ENCODE measurements around the gene ADAMTS7. TPM values are rescaled to one million over a fixed set of nuclear protein-coding genes. Genes with fewer than 3 reads are reported as not detected.
A peak's percentile ranks its signal among the peaks of the same experiment; 100 is the strongest.
"Not testable (repeated sequence)": the region's sequence is repeated elsewhere in the genome, so short reads cannot be mapped to it uniquely, and the experiment has no call there.

ADAMTS7 gene
- total and polyA plus RNA-seq, 2 donors (not counting 3 experiments of a cell fraction or from before 2014, with no cell fraction given), result 49.6 to 64.7 TPM

DNA sequence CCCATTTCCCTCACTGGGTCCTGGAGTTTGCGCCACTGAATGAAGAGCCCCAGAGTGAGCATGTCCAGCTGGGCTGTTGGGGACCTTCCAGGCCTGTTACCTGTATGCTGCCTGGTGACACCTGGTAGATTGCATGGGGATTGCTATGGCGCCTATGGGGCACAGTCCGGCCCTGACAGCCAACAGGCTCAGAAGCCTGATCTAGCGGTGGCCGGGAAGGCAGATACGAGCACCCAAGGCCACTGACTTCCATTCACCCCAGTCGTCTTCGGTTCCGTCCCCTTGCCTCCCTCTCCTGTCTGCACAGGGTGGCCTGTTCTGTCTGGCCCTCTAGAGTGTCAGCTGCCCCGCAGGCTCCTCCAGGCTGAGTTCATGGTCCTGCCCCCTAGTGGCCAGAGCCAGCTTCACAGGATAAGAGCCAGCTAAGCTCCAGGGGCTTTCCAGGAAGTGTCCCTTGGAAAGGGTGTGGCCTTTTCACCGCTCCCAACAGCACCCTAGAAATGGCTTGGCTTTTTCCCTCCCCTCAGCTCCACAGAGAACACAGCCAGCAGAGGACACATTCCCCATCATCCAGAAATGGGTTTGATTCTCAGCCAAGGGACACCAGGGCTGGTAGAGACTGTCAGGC is 73.2 kb downstream of the ADAMTS7 start:
- H3K4me2 ChIP-seq (ENCODE audit: insufficient read depth, low read length); dilution Hi-C loops (cut with MboI; ENCODE audit: extremely low pct_ligation_motif_present, low sequenced_read_pairs); H3K9me3 ChIP-seq (replicated peaks; ENCODE audit: control insufficient read depth, insufficient read depth, low read length); H3K9ac ChIP-seq (replicated peaks; ENCODE audit: extremely low read depth, insufficient read depth, low read length); H3K36me3 ChIP-seq (ENCODE audit: control insufficient read depth in 2 of 2, extremely low read depth in 1 of 2, insufficient read depth in 2 of 2, low read length in 2 of 2); H3K79me2 ChIP-seq (ENCODE audit: control insufficient read depth, insufficient read depth, low read length); H3K4me3 ChIP-seq (replicated peaks in 1 of 3; ENCODE audit: insufficient read depth in 1 of 3, low read depth in 1 of 3, low read length in 3 of 3); H3K9me1 ChIP-seq (replicated peaks; ENCODE audit: control insufficient read depth, extremely low read depth, insufficient read depth, low read length); BruUV-seq (replicated peaks); H4K20me1 ChIP-seq (replicated peaks; ENCODE audit: control insufficient read depth, extremely low read depth, insufficient read depth, low read length); H3K27ac ChIP-seq (ENCODE audit: insufficient read depth, low read depth, low read length); H3K4me1 ChIP-seq (ENCODE audit: control insufficient read depth, extremely low read depth, insufficient read depth, low read length); intact Hi-C loops (cut with micrococcal nuclease): not testable (repeated sequence)
- TF ChIP-seq, protein P1, sequence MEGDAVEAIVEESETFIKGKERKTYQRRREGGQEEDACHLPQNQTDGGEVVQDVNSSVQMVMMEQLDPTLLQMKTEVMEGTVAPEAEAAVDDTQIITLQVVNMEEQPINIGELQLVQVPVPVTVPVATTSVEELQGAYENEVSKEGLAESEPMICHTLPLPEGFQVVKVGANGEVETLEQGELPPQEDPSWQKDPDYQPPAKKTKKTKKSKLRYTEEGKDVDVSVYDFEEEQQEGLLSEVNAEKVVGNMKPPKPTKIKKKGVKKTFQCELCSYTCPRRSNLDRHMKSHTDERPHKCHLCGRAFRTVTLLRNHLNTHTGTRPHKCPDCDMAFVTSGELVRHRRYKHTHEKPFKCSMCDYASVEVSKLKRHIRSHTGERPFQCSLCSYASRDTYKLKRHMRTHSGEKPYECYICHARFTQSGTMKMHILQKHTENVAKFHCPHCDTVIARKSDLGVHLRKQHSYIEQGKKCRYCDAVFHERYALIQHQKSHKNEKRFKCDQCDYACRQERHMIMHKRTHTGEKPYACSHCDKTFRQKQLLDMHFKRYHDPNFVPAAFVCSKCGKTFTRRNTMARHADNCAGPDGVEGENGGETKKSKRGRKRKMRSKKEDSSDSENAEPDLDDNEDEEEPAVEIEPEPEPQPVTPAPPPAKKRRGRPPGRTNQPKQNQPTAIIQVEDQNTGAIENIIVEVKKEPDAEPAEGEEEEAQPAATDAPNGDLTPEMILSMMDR (IDR thresholded peaks at IDR 0.05; ENCODE audit: extremely low read depth in 1 of 2, insufficient read depth in 1 of 2, low read depth in 1 of 2, low read length in 2 of 2), result peak; percentile 61 to 72
- peak overlapping the region; percentile 90 for H2AFZ ChIP-seq (ENCODE audit: low read depth, low read length)
- peak; percentile 20 for DNase-seq (ENCODE audit: low read depth, low spot score)
- POLR2A ChIA-PET, result interaction anchor here (0.6 kb wide), 1 partner anchor 135 kb away, joined by 4 read pairs; the partner anchor contains the start of gene MORF4L1
- peaks cover 0 to 12% of the 10 kb centered on the region in 2 experiments for H3K27me3 ChIP-seq (ENCODE audit: control insufficient read depth in 2 of 2, insufficient read depth in 2 of 2, low read length in 2 of 2)
- CTCF ChIA-PET, result interaction anchor here (0.8 to 3.9 kb wide), 8 partner anchors 8 to 315 kb away, joined by 3 to 23 read pairs (median 4); partner anchors contain the start of gene CHRNA5
- peak; percentile 95 for FAIRE-seq

DNA sequence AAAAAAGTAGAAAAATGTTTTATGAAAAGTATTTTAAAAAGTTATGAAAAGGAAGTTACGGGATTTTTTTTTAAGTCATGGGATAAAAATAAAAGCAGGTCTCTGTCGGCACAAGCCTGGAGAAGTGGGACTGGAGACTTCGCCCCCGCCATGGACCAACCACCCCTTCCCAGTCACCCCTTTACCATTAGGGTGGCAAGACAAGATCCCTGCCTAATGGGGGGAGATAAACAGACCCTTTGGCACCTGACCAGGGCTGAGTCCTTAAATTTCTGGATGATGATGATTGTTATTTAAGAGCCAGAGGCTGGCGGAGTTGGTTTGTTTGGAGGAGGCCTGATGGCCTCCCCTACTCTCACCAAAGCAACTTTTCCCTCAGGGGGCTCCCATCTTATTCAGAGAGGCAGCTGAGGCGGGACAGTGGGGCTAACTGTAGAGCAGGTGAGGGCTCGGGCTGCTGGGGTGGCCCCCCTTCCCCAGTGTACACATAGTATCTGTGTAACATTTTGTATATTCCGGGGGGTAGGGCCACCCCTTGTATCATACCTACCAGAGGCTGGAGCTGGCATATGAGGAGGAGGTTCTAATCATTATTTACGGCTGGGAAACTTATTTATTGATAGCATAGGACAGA is 74.0 kb downstream of the ADAMTS7 start:
- Histone ChIP-seq H3K27me3 (ENCODE audit: control insufficient read depth in 2 of 2, insufficient read depth in 2 of 2, low read length in 2 of 2) (peaks cover 2 to 12% of the 10 kb centered on the region in 2 experiments), H3K4me3 (replicated peaks in 1 of 3; ENCODE audit: insufficient read depth in 1 of 3, low read depth in 1 of 3, low read length in 3 of 3) (no peak overlapping the region), H3K79me2 (ENCODE audit: control insufficient read depth, insufficient read depth, low read length) (no peaks in the 10 kb centered on the region), H3K9ac (replicated peaks; ENCODE audit: extremely low read depth, insufficient read depth, low read length) (no peak overlapping the region), H3K9me1 (replicated peaks; ENCODE audit: control insufficient read depth, extremely low read depth, insufficient read depth, low read length) (no peaks in the 10 kb centered on the region), H3K36me3 (ENCODE audit: control insufficient read depth in 2 of 2, extremely low read depth in 1 of 2, insufficient read depth in 2 of 2, low read length in 2 of 2) (no peaks in the 10 kb centered on the region), H2AFZ (ENCODE audit: low read depth, low read length) (no peak overlapping the region), H3K9me3 (replicated peaks; ENCODE audit: control insufficient read depth, insufficient read depth, low read length) (no peaks in the 10 kb centered on the region), H3K27ac (ENCODE audit: insufficient read depth, low read depth, low read length) (no peak overlapping the region), H4K20me1 (replicated peaks; ENCODE audit: control insufficient read depth, extremely low read depth, insufficient read depth, low read length) (no peaks in the 10 kb centered on the region), H3K4me2 (ENCODE audit: insufficient read depth, low read length) (no peak overlapping the region), H3K4me1 (ENCODE audit: control insufficient read depth, extremely low read depth, insufficient read depth, low read length) (no peaks in the 10 kb centered on the region)
- dilution Hi-C loops (cut with MboI; ENCODE audit: extremely low pct_ligation_motif_present, low sequenced_read_pairs) (no loop called here), intact Hi-C loops (cut with micrococcal nuclease) (no loop called here)
- ChIA-PET POLR2A (no interaction called here), CTCF (interaction anchor here (1.0 to 3.9 kb wide), 4 partner anchors 11 to 314 kb away, joined by 3 to 23 read pairs (median 4); partner anchors contain the start of gene CHRNA5)
- no TSS peak for BruUV-seq (replicated peaks)
- DNase-seq (ENCODE audit: low read depth, low spot score) (no peak), FAIRE-seq (no peak)
- TF ChIP-seq, protein P2, sequence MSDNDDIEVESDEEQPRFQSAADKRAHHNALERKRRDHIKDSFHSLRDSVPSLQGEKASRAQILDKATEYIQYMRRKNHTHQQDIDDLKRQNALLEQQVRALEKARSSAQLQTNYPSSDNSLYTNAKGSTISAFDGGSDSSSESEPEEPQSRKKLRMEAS (IDR thresholded peaks at IDR 0.05; ENCODE audit: insufficient read depth, insufficient read length), result no peak
- TF ChIP-seq EZH2 (IDR thresholded peaks at IDR 0.05; ENCODE audit: borderline replicate concordance, low read depth, low read length, severe bottlenecking) (no peak), POLR2A (IDR thresholded peaks at IDR 0.05; ENCODE audit: low read depth, low read length) (no peak), POLR2AphosphoS5 (IDR thresholded peaks at IDR 0.05; ENCODE audit: insufficient read depth, low read depth, low read length) (no peak), MYC (IDR thresholded peaks at IDR 0.05; ENCODE audit: low read depth, low read length) (no peak), GATA2 (IDR thresholded peaks at IDR 0.05; ENCODE audit: insufficient read depth, insufficient read length, low read depth, low read length) (no peak), FOS (IDR thresholded peaks at IDR 0.05; ENCODE audit: borderline replicate concordance, insufficient read depth, low read length) (no peak), JUN (IDR thresholded peaks at IDR 0.05; ENCODE audit: borderline replicate concordance, insufficient read depth, insufficient read length, low read depth) (no peak)
- TF ChIP-seq, protein P1 (IDR thresholded peaks at IDR 0.05; ENCODE audit: extremely low read depth in 1 of 2, insufficient read depth in 1 of 2, low read depth in 1 of 2, low read length in 2 of 2), result no peak

Data from endothelial cell of umbilical vein (primary cell).